Liver (tissue), 9 donors: Measurements from ENCODE around the gene CDCA8. TPM values are rescaled to one million over a fixed set of nuclear protein-coding genes. Genes with fewer than 3 reads are reported as not detected.

Source experiments
- DNase-seq: peaks from one replicate; pipeline ENCODE4 v3.0.0-alpha.2; 2017; ENCODE audit warnings: low spot score
- H3K27ac ChIP-seq, 2 donors: one replicate each; pipeline ENCODE4 v1.7.0; 2013; ENCODE audit warnings: inconsistent platforms in 2 of 2, low read length in 2 of 2, control low read depth in 1 of 2, low read depth in 1 of 2, mild to moderate bottlenecking in 1 of 2
- H3K27me3 ChIP-seq, 4 donors: one replicate each; pipeline versions ENCODE4 v1.6.1 to v1.7.0; 2013; ENCODE audit warnings: low read length in 3 of 4, inconsistent platforms in 1 of 4, mild to moderate bottlenecking in 1 of 4, moderate library complexity in 1 of 4; ENCODE audit not compliant: control insufficient read depth in 4 of 4, insufficient read depth in 4 of 4
- H3K36me3 ChIP-seq, 4 donors: one replicate each; pipeline versions ENCODE4 v1.6.1 to v1.7.0; 2013; ENCODE audit warnings: low read length in 3 of 4, mild to moderate bottlenecking in 3 of 4, low read depth in 1 of 4, moderate library complexity in 1 of 4; ENCODE audit not compliant: control insufficient read depth in 4 of 4, insufficient read depth in 3 of 4
- H3K4me1 ChIP-seq, 4 donors: one replicate each; pipeline versions ENCODE4 v1.6.1 to v1.7.0; 2013; ENCODE audit warnings: low read length in 3 of 4, mild to moderate bottlenecking in 3 of 4, moderate library complexity in 1 of 4; ENCODE audit not compliant: control insufficient read depth in 4 of 4, insufficient read depth in 4 of 4
- H3K4me3 ChIP-seq, 3 donors: one replicate each; pipeline versions ENCODE4 v1.6.1 to v1.7.0; 2013; ENCODE audit warnings: low read length in 3 of 3, control low read depth in 1 of 3, low read depth in 1 of 3, mild to moderate bottlenecking in 1 of 3
- H3K9ac ChIP-seq, 2 donors: one replicate each; pipeline ENCODE4 v1.7.0; 2013; ENCODE audit warnings: low read length in 2 of 2, mild to moderate bottlenecking in 2 of 2, moderate library complexity in 2 of 2, control low read depth in 1 of 2, low read depth in 1 of 2
- H3K9me3 ChIP-seq, 4 donors: one replicate each; pipeline versions ENCODE4 v1.6.1 to v1.7.0; 2013; ENCODE audit warnings: low read length in 3 of 4; ENCODE audit not compliant: control insufficient read depth in 4 of 4
- EGR1 ChIP-seq, 2 donors: IDR thresholded peaks; 2 replicates each; pipeline ENCODE4 v1.6.1; 2016 to 2018; ENCODE audit warnings: antibody characterized with exemption in 2 of 2, low read depth in 2 of 2
- FOXA1 ChIP-seq: IDR thresholded peaks from 2 replicates; pipeline ENCODE4 v1.6.1; 2016; ENCODE audit warnings: antibody characterized with exemption
- FOXA2 ChIP-seq: IDR thresholded peaks from 2 replicates; pipeline ENCODE4 v1.6.1; 2016; ENCODE audit warnings: antibody characterized with exemption
- HNF4G ChIP-seq: IDR thresholded peaks from 2 replicates; pipeline ENCODE4 v1.6.1; 2016; ENCODE audit warnings: antibody characterized with exemption
- JUND ChIP-seq, 2 donors: IDR thresholded peaks; 2 replicates each; pipeline ENCODE4 v1.6.1; 2016; ENCODE audit warnings: antibody characterized with exemption in 2 of 2
- MAX ChIP-seq: IDR thresholded peaks from 2 replicates; pipeline ENCODE4 v1.6.1; 2016; ENCODE audit warnings: antibody characterized with exemption
- RAD21 ChIP-seq, 2 donors: IDR thresholded peaks; 2 replicates each; pipeline ENCODE4 v1.6.1; 2016; ENCODE audit warnings: antibody characterized with exemption in 2 of 2, mild to moderate bottlenecking in 2 of 2
- REST ChIP-seq: IDR thresholded peaks from 2 replicates; pipeline ENCODE4 v1.6.1; 2016; ENCODE audit warnings: antibody characterized with exemption, mild to moderate bottlenecking
- SP1 ChIP-seq: IDR thresholded peaks from 2 replicates; pipeline ENCODE4 v1.6.1; 2018; ENCODE audit warnings: antibody characterized with exemption, mild to moderate bottlenecking
- TAF1 ChIP-seq: conservative IDR thresholded peaks from 2 replicates; pipeline ENCODE4 v1.6.1; 2016; ENCODE audit warnings: antibody characterized with exemption, mild to moderate bottlenecking
- YY1 ChIP-seq: IDR thresholded peaks from 2 replicates; pipeline ENCODE4 v1.6.1; 2016; ENCODE audit warnings: antibody characterized with exemption, mild to moderate bottlenecking
- WGBS: extraction: QIAGEN DNeasy Blood & Tissue Kit; methylation state at CpG from one replicate; pipeline ENCODE4 v1.1.7; 2013; 5-methylcytosine and 5-hydroxymethylcytosine counted together
- polyA plus RNA-seq, 2 donors: library from polyadenylated mRNA; stranded (reverse) in 1 of 2; unstranded in 1 of 2; fragments of 200-250 nt in 1 of 2; fragments of >200 nt in 1 of 2; fragmentation: Nextera tagmentation in 1 of 2; extraction: Ambion mirVana in 1 of 2; gene quantifications; one replicate each; pipeline versions ENCODE4 v1.2.1 to v1.2.3, GENCODE V29; 2013 to 2015
- total RNA-seq, 2 donors: library from RNA; depleted of rRNA; stranded (reverse); fragments of >200 nt; gene quantifications; one replicate each; pipeline ENCODE4 v1.2.3, GENCODE V29; 2014
- donor health status: healthy.
- donor health status: healthy.
- donor health status: healthy.
- donor health status: healthy.
- donor health status: healthy.

The CDCA8 gene
- total and polyA plus RNA-seq, 4 donors: 0.25 to 16.5 (median 1.4) TPM

- Histone ChIP-seq H3K4me3 (no peak overlapping the region), H3K27ac (no peak overlapping the region), H3K27me3 (no peaks in the 10 kb centered on the region), H3K4me1 (no peaks in the 10 kb centered on the region), H3K36me3 (peaks cover 0 to 3% (median 1%) of the 10 kb centered on the region in 4 donors), H3K9ac (no peak overlapping the region), H3K9me3 (no peaks in the 10 kb centered on the region)
- WGBS: 91% methylated on average over 3 of the region's 3 CpGs
- TF ChIP-seq FOXA2 (no peak), EGR1 (IDR thresholded peaks at IDR 0.05; ENCODE audit: low read depth in 2 of 2) (no peak), HNF4G (no peak)
- DNase-seq: no peak
These were observed 12.7 kb downstream of the CDCA8 start for GRCh38 chr1:37704966-37705365.

GRCh38 chr1:37705399-37705798, 13.1 kb downstream of the CDCA8 start:
- TF ChIP-seq RAD21 (IDR thresholded peaks at IDR 0.05) (no peak), MAX (no peak)
- WGBS: 90% methylated on average over 8 of the region's 8 CpGs
- DNase-seq: no peak
- Histone ChIP-seq H3K4me3 (no peak overlapping the region), H3K36me3 (peaks cover 0 to 3% (median 1%) of the 10 kb centered on the region in 4 donors), H3K27me3 (no peaks in the 10 kb centered on the region), H3K27ac (no peak overlapping the region), H3K9me3 (no peaks in the 10 kb centered on the region), H3K4me1 (no peaks in the 10 kb centered on the region), H3K9ac (no peak overlapping the region)

DNA sequence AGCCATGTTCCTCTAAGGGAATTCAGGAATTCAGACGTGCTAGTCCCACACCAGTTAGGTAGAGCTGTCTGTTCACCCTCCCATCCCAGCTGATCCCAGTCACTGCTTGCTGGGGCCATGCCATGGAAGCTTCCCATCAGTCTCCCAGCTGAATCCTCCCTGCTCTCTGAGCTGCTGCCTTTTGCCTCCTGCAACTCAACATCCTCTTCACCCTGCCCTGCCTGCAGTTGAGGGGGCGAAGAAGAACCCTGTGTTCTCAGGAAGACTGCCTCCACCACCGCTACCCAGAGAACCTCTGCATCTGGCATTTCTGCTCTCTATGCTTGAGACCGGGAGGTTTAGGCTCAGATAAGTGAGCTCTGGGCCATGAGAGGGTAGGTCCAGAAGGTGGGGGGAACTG, 16.2 kb downstream of the CDCA8 start:
- Histone ChIP-seq H3K27me3 (no peaks in the 10 kb centered on the region), H3K9ac (no peak overlapping the region), H3K9me3 (no peaks in the 10 kb centered on the region), H3K27ac (no peak overlapping the region), H3K4me1 (no peaks in the 10 kb centered on the region), H3K4me3 (no peak overlapping the region), H3K36me3 (peaks cover 0 to 3% (median 1%) of the 10 kb centered on the region in 4 donors)
- 94% methylated on average over 4 of the region's 4 CpGs for whole genome bisulfite sequencing
- no peak for TF ChIP-seq TAF1
- TF ChIP-seq HNF4G: no peak
- TF ChIP-seq REST: no peak
- no peak for TF ChIP-seq SP1
- TF ChIP-seq JUND (IDR thresholded peaks at IDR 0.05): no peak
- no peak for TF ChIP-seq RAD21 (IDR thresholded peaks at IDR 0.05)
- TF ChIP-seq FOXA1: no peak
- no peak for DNase-seq

DNA sequence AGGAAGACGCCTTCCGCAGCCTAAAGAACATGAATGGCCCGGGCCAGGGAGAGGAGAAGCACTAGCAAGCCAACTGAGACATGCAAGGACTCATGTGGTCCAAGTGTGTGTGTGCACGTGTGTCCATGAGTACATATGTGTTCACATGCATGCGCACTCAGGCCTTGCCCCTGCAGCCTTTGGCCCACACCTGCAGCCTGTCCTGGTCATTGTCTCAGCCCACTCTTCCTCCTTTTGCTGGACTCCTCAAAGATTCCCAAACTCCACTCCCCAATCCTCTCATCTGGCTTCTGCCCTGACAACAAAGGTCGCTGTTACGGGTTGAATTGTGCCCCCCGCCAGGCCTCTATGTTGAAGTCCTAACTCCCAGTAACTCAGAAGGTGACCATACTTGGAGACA, 21.9 kb downstream of the CDCA8 start:
- Histone ChIP-seq H3K4me1 (no peaks in the 10 kb centered on the region), H3K36me3 (no peaks in the 10 kb centered on the region), H3K9ac (no peak overlapping the region), H3K27me3 (no peaks in the 10 kb centered on the region), H3K9me3 (no peaks in the 10 kb centered on the region), H3K27ac (no peak overlapping the region), H3K4me3 (no peak overlapping the region)
- 83% methylated on average over 8 of the region's 8 CpGs for WGBS
- DNase-seq: no peak
- no peak for TF ChIP-seq YY1
- TF ChIP-seq REST: no peak
